Trophoblast cell (in vitro differentiated cells and primary cell): ENCODE results near the gene CNTNAP4.

Experiments
- DNase-seq, 2 donors: peaks; one replicate each; pipeline ENCODE4 v3.0.0-alpha.2; 2016
- H2AFZ ChIP-seq: 2 replicates; pipeline ENCODE4 v1.6.1; 2013; ENCODE audit warnings: low read length, moderate library complexity, mild to moderate bottlenecking; ENCODE audit not compliant: insufficient read depth, poor library complexity
- H2AK5ac ChIP-seq: 2 replicates; pipeline ENCODE4 v1.6.1; 2013; ENCODE audit warnings: mild to moderate bottlenecking, low read length
- H2BK120ac ChIP-seq: 2 replicates; pipeline ENCODE4 v1.6.1; 2013; ENCODE audit warnings: low read length, mild to moderate bottlenecking, moderate library complexity; ENCODE audit not compliant: insufficient read depth, poor library complexity
- H2BK12ac ChIP-seq: 2 replicates; pipeline ENCODE4 v1.6.1; 2013; ENCODE audit warnings: mild to moderate bottlenecking, low read length, moderate library complexity
- H2BK5ac ChIP-seq: 2 replicates; pipeline ENCODE4 v1.6.1; 2013; ENCODE audit warnings: low read length, low read depth, moderate library complexity, mild to moderate bottlenecking; ENCODE audit not compliant: poor library complexity
- H3K14ac ChIP-seq: 2 replicates; pipeline ENCODE4 v1.6.1; 2013; ENCODE audit warnings: mild to moderate bottlenecking, low read length
- H3K18ac ChIP-seq: 2 replicates; pipeline ENCODE4 v1.6.1; 2013; ENCODE audit warnings: mild to moderate bottlenecking, low read length
- H3K23ac ChIP-seq: 2 replicates; pipeline ENCODE4 v1.6.1; 2013; ENCODE audit warnings: low read length
- H3K27ac ChIP-seq: 2 replicates; pipeline ENCODE4 v1.5.1; 2013; ENCODE audit warnings: low read depth, mild to moderate bottlenecking, inconsistent platforms, low read length, moderate library complexity
- H3K27me3 ChIP-seq: 2 replicates; pipeline ENCODE4 v1.6.1; 2013; ENCODE audit warnings: inconsistent platforms, mild to moderate bottlenecking, low read length, moderate library complexity; ENCODE audit not compliant: insufficient read depth
- H3K36me3 ChIP-seq, 2 experiments: 1 replicate in 1 of 2; 2 replicates in 1 of 2; pipeline ENCODE4 v1.6.1; 2013; ENCODE audit warnings: low read length in 2 of 2, mild to moderate bottlenecking in 2 of 2, moderate library complexity in 1 of 2; ENCODE audit not compliant: insufficient read depth in 2 of 2, control insufficient read depth in 1 of 2
- H3K4ac ChIP-seq: 2 replicates; pipeline ENCODE4 v1.6.1; 2013; ENCODE audit warnings: low read depth, mild to moderate bottlenecking, low read length, moderate library complexity
- H3K4me1 ChIP-seq, 2 experiments: 1 replicate in 1 of 2; 2 replicates in 1 of 2; pipeline ENCODE4 v1.6.1; 2013; ENCODE audit warnings: low read length in 2 of 2, mild to moderate bottlenecking in 2 of 2, moderate library complexity in 1 of 2; ENCODE audit not compliant: insufficient read depth in 2 of 2, control insufficient read depth in 1 of 2
- H3K4me2 ChIP-seq: 2 replicates; pipeline ENCODE4 v1.6.1; 2013; ENCODE audit warnings: inconsistent platforms, mild to moderate bottlenecking, low read length, moderate library complexity
- H3K4me3 ChIP-seq: 2 replicates; pipeline ENCODE4 v1.5.1; 2013; ENCODE audit warnings: mild to moderate bottlenecking, low read depth, low read length, inconsistent platforms
- H3K79me1 ChIP-seq: one replicate; pipeline ENCODE4 v1.6.1; 2013; ENCODE audit warnings: low read length
- H3K79me2 ChIP-seq: 2 replicates; pipeline ENCODE4 v1.6.1; 2013; ENCODE audit warnings: low read length, mild to moderate bottlenecking; ENCODE audit not compliant: control insufficient read depth, insufficient read depth, poor library complexity
- H3K9ac ChIP-seq: 2 replicates; pipeline ENCODE4 v1.6.1; 2013; ENCODE audit warnings: mild to moderate bottlenecking, low read length
- H3K9me3 ChIP-seq: 2 replicates; pipeline ENCODE4 v1.6.1; 2013; ENCODE audit warnings: low read depth, mild to moderate bottlenecking, control low read depth, inconsistent platforms, low read length; ENCODE audit not compliant: insufficient read depth
- H4K12ac ChIP-seq: 2 replicates; pipeline ENCODE4 v1.6.1; 2013; ENCODE audit warnings: low read depth, mild to moderate bottlenecking, low read length, moderate library complexity
- H4K8ac ChIP-seq: 2 replicates; pipeline ENCODE4 v1.6.1; 2013; ENCODE audit warnings: low read depth, mild to moderate bottlenecking, low read length, moderate library complexity
- H4K91ac ChIP-seq: one replicate; pipeline ENCODE4 v1.6.1; 2013; ENCODE audit warnings: low read depth, mild to moderate bottlenecking, low read length, moderate library complexity
- WGBS: extraction: QIAGEN DNeasy Blood & Tissue Kit; methylation state at CpG from one replicate; pipeline ENCODE4 v1.1.7; 2013; ENCODE audit warnings: missing lambda C conversion rate; ENCODE audit not compliant: insufficient read length, insufficient coverage; ENCODE audit errors: extremely low coverage; 5-methylcytosine and 5-hydroxymethylcytosine counted together

Gene CNTNAP4

DNA sequence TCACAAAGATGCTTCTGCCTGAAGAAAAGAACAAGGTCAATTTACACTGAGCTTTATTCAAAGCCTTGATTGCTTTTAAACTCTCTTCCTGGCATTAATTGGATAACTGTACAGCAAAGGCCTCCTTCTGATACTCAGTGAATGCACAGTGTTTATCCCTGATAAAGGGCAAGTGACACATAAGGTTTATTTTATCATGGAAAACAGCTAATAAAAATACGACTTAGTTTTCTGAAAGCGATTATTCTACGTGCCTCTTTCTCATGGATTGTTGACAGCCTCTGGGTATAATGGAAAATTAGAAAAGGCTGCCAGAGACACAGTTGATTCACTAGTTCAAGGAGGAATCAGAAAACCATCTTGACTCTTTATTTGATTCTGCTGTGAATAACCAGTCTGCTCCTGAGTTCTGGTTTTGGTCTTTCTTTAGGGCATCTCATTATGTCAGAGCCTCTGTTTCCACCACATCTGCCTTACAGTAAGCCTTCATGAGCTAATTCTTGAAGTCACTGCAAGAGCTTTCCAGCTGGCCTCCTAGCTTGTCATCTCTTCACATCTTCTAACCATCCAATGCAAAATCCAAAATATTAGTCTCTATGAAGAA is 212.9 kb downstream of the CNTNAP4 start:
- Histone ChIP-seq H4K8ac (no peak overlapping the region), H3K4me2 (no peak overlapping the region), H3K4ac (no peak overlapping the region), H2BK5ac (no peak overlapping the region), H3K9me3 (no peaks in the 10 kb centered on the region), H3K4me3 (no peak overlapping the region), H3K79me2 (no peaks in the 10 kb centered on the region), H3K79me1 (no peaks in the 10 kb centered on the region), H4K91ac (no peak overlapping the region), H4K12ac (no peak overlapping the region), H3K14ac (no peak overlapping the region), H2BK12ac (no peak overlapping the region), H3K18ac (no peak overlapping the region), H2BK120ac (no peak overlapping the region), H2AK5ac (no peak overlapping the region), H2AFZ (no peak overlapping the region), H3K9ac (no peak overlapping the region), H3K23ac (no peak overlapping the region), H3K36me3 (no peaks in the 10 kb centered on the region), H3K27me3 (no peaks in the 10 kb centered on the region), H3K4me1 (no peaks in the 10 kb centered on the region), H3K27ac (no peak overlapping the region)
- no CpG with 5 or more reads among the region's 3 CpGs for WGBS
- no peak for DNase-seq

DNA sequence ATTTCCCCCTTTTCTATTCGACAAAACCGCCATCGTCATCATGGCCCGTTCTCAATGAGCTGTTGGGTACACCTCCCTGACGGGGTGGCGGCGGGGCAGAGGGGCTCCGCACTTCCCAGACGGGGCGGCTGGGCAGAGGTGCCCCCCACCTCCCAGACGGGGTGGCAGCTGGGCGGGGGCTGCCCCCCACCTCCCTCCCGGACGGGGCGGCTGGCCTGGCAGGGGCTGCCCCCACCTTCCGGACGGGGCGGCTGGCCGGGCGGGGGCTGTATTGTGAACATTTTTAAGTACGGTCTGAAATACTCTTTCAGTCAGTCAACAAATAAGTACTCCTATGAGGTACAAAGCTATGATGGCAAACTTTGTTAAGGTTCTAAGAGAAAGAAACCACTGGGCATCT is 222.8 kb downstream of the CNTNAP4 start:
- Histone ChIP-seq H3K4me2 (no peak overlapping the region), H4K91ac (no peak overlapping the region), H3K27ac (no peak overlapping the region), H2AK5ac (no peak overlapping the region), H3K18ac (no peak overlapping the region), H2BK120ac (no peak overlapping the region), H4K8ac (no peak overlapping the region), H3K4me3 (no peak overlapping the region), H3K4me1 (no peaks in the 10 kb centered on the region), H3K4ac (no peak overlapping the region), H4K12ac (no peak overlapping the region), H3K9me3 (no peaks in the 10 kb centered on the region), H3K79me1 (no peaks in the 10 kb centered on the region), H3K79me2 (no peaks in the 10 kb centered on the region), H2BK5ac (no peak overlapping the region), H3K23ac (no peak overlapping the region), H3K14ac (no peak overlapping the region), H3K9ac (no peak overlapping the region), H2AFZ (no peak overlapping the region), H2BK12ac (no peak overlapping the region), H3K36me3 (no peaks in the 10 kb centered on the region), H3K27me3 (no peaks in the 10 kb centered on the region)
- no CpG with 5 or more reads among the region's 21 CpGs for WGBS
- no peak for DNase-seq

DNA sequence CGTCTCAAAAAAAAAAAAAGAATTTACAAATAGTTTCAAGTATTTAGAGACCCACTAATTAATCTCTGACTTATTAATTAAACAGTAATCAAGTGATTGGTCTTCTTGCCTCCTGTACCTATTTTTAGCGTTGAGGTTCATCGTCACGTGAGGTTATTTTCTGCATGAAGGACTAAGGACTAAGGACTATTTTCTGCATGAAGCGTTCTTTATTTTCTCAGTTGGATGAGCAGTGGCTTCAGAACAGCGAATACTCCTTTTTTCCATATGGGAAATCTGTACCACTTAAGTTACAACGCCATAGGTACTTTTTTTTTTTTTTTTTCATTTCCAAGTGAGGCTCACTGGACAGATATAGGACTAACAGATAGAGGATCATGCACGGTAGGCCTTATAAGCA is 224.9 kb downstream of the CNTNAP4 start:
- H3K27ac ChIP-seq, result no peak overlapping the region
- H4K12ac ChIP-seq, result no peak overlapping the region
- no peak overlapping the region for H3K9ac ChIP-seq
- H2AK5ac ChIP-seq, result no peak overlapping the region
- no peak overlapping the region for H2AFZ ChIP-seq
- WGBS, result no CpG with 5 or more reads among the region's 8 CpGs
- no peaks in the 10 kb centered on the region for H3K4me1 ChIP-seq
- no peak overlapping the region for H3K14ac ChIP-seq
- no peaks in the 10 kb centered on the region for H3K79me1 ChIP-seq
- DNase-seq, result no peak
- no peak overlapping the region for H3K18ac ChIP-seq
- H4K8ac ChIP-seq, result no peak overlapping the region
- H3K4me3 ChIP-seq, result no peak overlapping the region
- no peaks in the 10 kb centered on the region for H3K79me2 ChIP-seq
- H3K23ac ChIP-seq, result no peak overlapping the region
- no peak overlapping the region for H2BK5ac ChIP-seq
- no peak overlapping the region for H2BK12ac ChIP-seq
- no peaks in the 10 kb centered on the region for H3K36me3 ChIP-seq
- H3K4ac ChIP-seq, result no peak overlapping the region
- H4K91ac ChIP-seq, result no peak overlapping the region
- no peak overlapping the region for H2BK120ac ChIP-seq
- H3K4me2 ChIP-seq, result no peak overlapping the region
- H3K9me3 ChIP-seq, result no peaks in the 10 kb centered on the region
- H3K27me3 ChIP-seq, result no peaks in the 10 kb centered on the region

DNA sequence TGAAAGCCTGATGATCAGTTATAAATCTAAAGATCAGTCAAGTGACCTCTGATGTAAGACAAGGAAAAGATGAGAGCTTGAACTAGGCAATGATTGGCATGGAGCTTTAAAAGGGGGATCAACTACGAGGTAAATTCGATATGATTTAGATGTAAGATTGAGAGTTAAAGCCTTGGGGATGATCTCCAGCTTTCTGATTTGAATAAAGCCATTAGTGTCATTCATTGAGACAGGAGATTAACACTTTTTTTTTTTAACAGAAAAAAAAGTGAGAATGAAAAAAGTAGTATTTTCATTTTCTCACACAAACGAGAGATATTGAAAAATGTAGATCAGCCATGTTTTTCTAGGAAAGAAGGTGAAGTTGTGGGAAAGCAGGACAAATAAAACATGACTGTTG is 225.4 kb downstream of the CNTNAP4 start:
- Histone ChIP-seq H3K79me2 (no peaks in the 10 kb centered on the region), H3K4me3 (no peak overlapping the region), H3K79me1 (no peaks in the 10 kb centered on the region), H4K12ac (no peak overlapping the region), H2AFZ (no peak overlapping the region), H3K27ac (no peak overlapping the region), H3K23ac (no peak overlapping the region), H2BK5ac (no peak overlapping the region), H2BK120ac (no peak overlapping the region), H3K4ac (no peak overlapping the region), H3K36me3 (no peaks in the 10 kb centered on the region), H3K9me3 (no peaks in the 10 kb centered on the region), H3K9ac (no peak overlapping the region), H2AK5ac (no peak overlapping the region), H3K27me3 (no peaks in the 10 kb centered on the region), H3K18ac (no peak overlapping the region), H3K14ac (no peak overlapping the region), H2BK12ac (no peak overlapping the region), H4K91ac (no peak overlapping the region), H3K4me1 (no peaks in the 10 kb centered on the region), H3K4me2 (no peak overlapping the region), H4K8ac (no peak overlapping the region)
- no CpG with 5 or more reads among the region's 3 CpGs for WGBS
- no peak for DNase-seq
